HepG2 (cell line): ENCODE data around the gene HSPA1A. TPM values are rescaled to one million over a fixed set of nuclear protein-coding genes. Genes with fewer than 3 reads are reported as not detected.
A peak's percentile ranks its signal among the peaks of the same experiment; 100 is the strongest.

Experiments
- BRD4 ChIP-seq: sonication (generic); formaldehyde crosslinking; IDR thresholded peaks from 2 replicates; pipeline ENCODE4 v1.4.0; 2020; ENCODE audit warnings: missing genetic modification reagents
- FOXO4 ChIP-seq: sonication (generic); formaldehyde crosslinking; conservative IDR thresholded peaks from 2 replicates; pipeline ENCODE4 v1.8.1; 2023; ENCODE audit warnings: missing genetic modification reagents
- HNRNPH1 ChIP-seq: fragments of 200-400 bp; formaldehyde crosslinking; optimal IDR thresholded peaks from 2 replicates; pipeline ENCODE3; 2017; ENCODE audit warnings: mild to moderate bottlenecking, low read depth, low read length
- HOXA7 ChIP-seq: sonication (generic); formaldehyde crosslinking; IDR thresholded peaks from 2 replicates; pipeline ENCODE4 v1.8.1; 2022; ENCODE audit warnings: mild to moderate bottlenecking, missing genetic modification reagents, moderate library complexity
- IRF9 ChIP-seq: sonication (generic); formaldehyde crosslinking; IDR thresholded peaks from 2 replicates; pipeline ENCODE4 v1.8.0; 2022; ENCODE audit warnings: missing genetic modification reagents, mild to moderate bottlenecking, borderline replicate concordance
- MIXL1 ChIP-seq: IDR thresholded peaks from 2 replicates; pipeline ENCODE4 v1.6.1; 2016
- MTERF4 ChIP-seq: sonication (generic); formaldehyde crosslinking; IDR thresholded peaks from 2 replicates; pipeline ENCODE4 v1.8.0; 2023; ENCODE audit warnings: mild to moderate bottlenecking, missing genetic modification reagents
- SKIL ChIP-seq: sonication (generic); formaldehyde crosslinking; IDR thresholded peaks from 2 replicates; pipeline ENCODE4 v1.8.0; 2022; ENCODE audit warnings: missing genetic modification reagents, mild to moderate bottlenecking, moderate library complexity, borderline replicate concordance
- SMARCE1 ChIP-seq: fragments of 450-650 bp; IDR thresholded peaks from 2 replicates; pipeline ENCODE4 v1.6.1; 2017; ENCODE audit warnings: borderline replicate concordance
- TBX2 ChIP-seq: sonication (generic); formaldehyde crosslinking; IDR thresholded peaks from 2 replicates; pipeline ENCODE4 v1.5.0; 2020; ENCODE audit warnings: missing genetic modification reagents, mild to moderate bottlenecking, borderline replicate concordance
- ZBTB10 ChIP-seq: sonication (generic); formaldehyde crosslinking; IDR thresholded peaks from 2 replicates; pipeline ENCODE4 v1.4.0; 2020; ENCODE audit warnings: missing genetic modification reagents, borderline replicate concordance
- ZGPAT ChIP-seq: IDR thresholded peaks from 2 replicates; pipeline ENCODE4 v1.6.1; 2016; ENCODE audit warnings: mild to moderate bottlenecking
- ZNF124 ChIP-seq: sonication (generic); formaldehyde crosslinking; IDR thresholded peaks from 2 replicates; pipeline ENCODE4 v1.4.0; 2020; ENCODE audit warnings: missing genetic modification reagents
- ZNF510 ChIP-seq: sonication (generic); formaldehyde crosslinking; IDR thresholded peaks from 2 replicates; pipeline ENCODE4 v1.4.0; 2020; ENCODE audit warnings: low read depth, mild to moderate bottlenecking, missing genetic modification reagents
- ZNF549 ChIP-seq: sonication (generic); formaldehyde crosslinking; IDR thresholded peaks from 2 replicates; pipeline ENCODE4 v1.5.0; 2020; ENCODE audit warnings: missing genetic modification reagents
- polyA plus RNA-seq, 8 experiments: library from polyadenylated mRNA; depleted of rRNA in 3 of 8; stranded (reverse) in 7 of 8; unstranded in 1 of 8; fragments of >200 nt; fragmentation: Illumina TruSeq in 4 of 8; extraction: Trizol in 4 of 8; gene quantifications; 2 replicates each; pipeline versions ENCODE4 v1.2.1 to v1.2.3, GENCODE V29; 2011 to 2016; ENCODE audit warnings: low read depth in 4 of 8, missing spikeins in 1 of 8, mixed read lengths in 1 of 8; ENCODE audit not compliant: insufficient read depth in 1 of 8
- total RNA-seq, 5 experiments: library from RNA; depleted of rRNA; stranded (reverse); fragments of >200 nt; fragmentation: Illumina TruSeq; extraction: Trizol; gene quantifications; 2 replicates each; pipeline ENCODE4 v1.2.3, GENCODE V29; 2016; ENCODE audit warnings: low read depth in 1 of 5

Gene HSPA1A
- total and polyA plus RNA-seq, 2 of the 13 experiments (the other 11 are each of a cell fraction or from before 2014, with no cell fraction given), result 44.5 to 85.0 TPM

- TF ChIP-seq FOXO4 (CRISPR knock-in tag), result no peak
- TF ChIP-seq ZNF510 (CRISPR knock-in tag), result no peak
- no peak for TF ChIP-seq SMARCE1
- TF ChIP-seq MIXL1, result peak; percentile 84; the same call in 1 of the 2 replicates
- no peak for TF ChIP-seq HNRNPH1
- TF ChIP-seq MTERF4 (CRISPR knock-in tag), result no peak; the same call in 1 of the 2 replicates
- TF ChIP-seq BRD4 (CRISPR knock-in tag), result no peak; the same call in 1 of the 2 replicates
- TF ChIP-seq TBX2 (CRISPR knock-in tag), result peak; percentile 96
- TF ChIP-seq IRF9 (CRISPR knock-in tag), result peak; percentile 87
- TF ChIP-seq HOXA7 (CRISPR knock-in tag), result no peak
- TF ChIP-seq SKIL (CRISPR knock-in tag), result peak; percentile 71; the same call in 1 of the 2 replicates
- TF ChIP-seq ZBTB10, result peak; percentile 63; the same call in 1 of the 2 replicates
- TF ChIP-seq ZNF124 (CRISPR knock-in tag), result peak; percentile 82
- TF ChIP-seq ZGPAT, result peak; percentile 82
- TF ChIP-seq ZNF549 (CRISPR knock-in tag), result no peak
These were observed 50.1 kb downstream of the HSPA1A start (continued) for GRCh38 chr6:31865205-31866118.
